Tibial artery (tissue), 4 donors: ENCODE data around the gene KRTAP19-7.

Experiments used
- DNase-seq, 2 donors: peaks; one replicate each; pipeline ENCODE4 v3.0.0-alpha.2; 2019
- H3K27ac ChIP-seq, 2 donors: fragments of 200-600 bp; sonication (generic) in 1 of 2; 1 replicate in 1 of 2; 2 replicates in 1 of 2; pipeline ENCODE4 v1.5.1; 2018 to 2019; ENCODE audit warnings: mild to moderate bottlenecking in 1 of 2
- H3K27me3 ChIP-seq, 2 donors: fragments of 200-600 bp; sonication (generic) in 1 of 2; one replicate each; pipeline versions ENCODE4 v1.5.1 to v1.6.0; 2016 to 2019
- H3K36me3 ChIP-seq, 3 donors: fragments of 200-600 bp; sonication (generic) in 2 of 3; one replicate each; pipeline ENCODE4 v1.5.1; 2016 to 2019; ENCODE audit warnings: mild to moderate bottlenecking in 2 of 3
- H3K4me1 ChIP-seq, 4 donors: fragments of 200-600 bp; sonication (generic) in 2 of 4; 1 replicate in 3 of 4; 2 replicates in 1 of 4; pipeline ENCODE4 v1.5.1; 2016 to 2019
- H3K4me3 ChIP-seq, 2 donors: fragments of 200-600 bp; sonication (generic) in 1 of 2; 1 replicate in 1 of 2; 2 replicates in 1 of 2; pipeline ENCODE4 v1.5.1; 2018 to 2019; ENCODE audit warnings: mild to moderate bottlenecking in 2 of 2
- H3K9me3 ChIP-seq, 3 donors: fragments of 200-600 bp; sonication (generic) in 1 of 3; one replicate each; pipeline ENCODE4 v1.5.1; 2016 to 2019
- CTCF ChIP-seq, 2 experiments: fragments of 200-600 bp in 1 of 2; fragments of 450-650 bp in 1 of 2; IDR thresholded peaks; one replicate each; pipeline ENCODE4 v1.5.1; 2017 to 2019; ENCODE audit warnings: antibody characterized with exemption in 2 of 2, mild to moderate bottlenecking in 1 of 2, moderate library complexity in 1 of 2
- intact Hi-C: fragments of 100-400 bp; cut with DNase I; formaldehyde crosslinking; loops from one replicate; pipeline ENCODE4 v1.15.0; 2023; ENCODE audit warnings: low total_unique reads

The KRTAP19-7 gene

GRCh38 chr21:30563630-30564029, 2.5 kb upstream of the KRTAP19-7 start:
- H3K36me3 ChIP-seq = no peaks in the 10 kb centered on the region
- no peak overlapping the region for H3K4me3 ChIP-seq
- H3K4me1 ChIP-seq = no peaks in the 10 kb centered on the region
- no peak overlapping the region for H3K27ac ChIP-seq
- intact Hi-C loops = no loop called here
- no peaks in the 10 kb centered on the region for H3K27me3 ChIP-seq
- no peak for DNase-seq
- no peaks in the 10 kb centered on the region for H3K9me3 ChIP-seq
- no peak for TF ChIP-seq CTCF (IDR thresholded peaks at IDR 0.05)

- H3K4me3 ChIP-seq = no peak overlapping the region
- H3K36me3 ChIP-seq = no peaks in the 10 kb centered on the region
- no peak for DNase-seq
- no peaks in the 10 kb centered on the region for H3K4me1 ChIP-seq
- no peak for TF ChIP-seq CTCF (IDR thresholded peaks at IDR 0.05)
- no peaks in the 10 kb centered on the region for H3K9me3 ChIP-seq
- H3K27ac ChIP-seq = no peak overlapping the region
- intact Hi-C loops = no loop called here
- H3K27me3 ChIP-seq = no peaks in the 10 kb centered on the region
These were observed 2.0 kb upstream of the KRTAP19-7 start for GRCh38 chr21:30563072-30563471.

GRCh38 chr21:30561957-30562356, 843 bp upstream of the KRTAP19-7 start:
- H3K9me3 ChIP-seq = no peaks in the 10 kb centered on the region
- intact Hi-C loops = no loop called here
- H3K27me3 ChIP-seq = no peaks in the 10 kb centered on the region
- no peaks in the 10 kb centered on the region for H3K4me1 ChIP-seq
- H3K4me3 ChIP-seq = no peak overlapping the region
- no peak overlapping the region for H3K27ac ChIP-seq
- TF ChIP-seq CTCF (IDR thresholded peaks at IDR 0.05) = no peak
- DNase-seq = no peak
- no peaks in the 10 kb centered on the region for H3K36me3 ChIP-seq

- no peak overlapping the region for H3K27ac ChIP-seq
- no peak for DNase-seq
- H3K27me3 ChIP-seq = no peaks in the 10 kb centered on the region
- no peaks in the 10 kb centered on the region for H3K36me3 ChIP-seq
- no peaks in the 10 kb centered on the region for H3K4me1 ChIP-seq
- no peak overlapping the region for H3K4me3 ChIP-seq
- TF ChIP-seq CTCF (IDR thresholded peaks at IDR 0.05) = no peak
- no peaks in the 10 kb centered on the region for H3K9me3 ChIP-seq
- intact Hi-C loops = no loop called here
These were observed 6.0 kb downstream of the KRTAP19-7 start for GRCh38 chr21:30555095-30555494.

- no peaks in the 10 kb centered on the region for H3K36me3 ChIP-seq
- no peak overlapping the region for H3K4me3 ChIP-seq
- no peaks in the 10 kb centered on the region for H3K4me1 ChIP-seq
- no peaks in the 10 kb centered on the region for H3K27me3 ChIP-seq
- no peak for DNase-seq
- no peak for TF ChIP-seq CTCF (IDR thresholded peaks at IDR 0.05)
- H3K9me3 ChIP-seq = no peaks in the 10 kb centered on the region
- no peak overlapping the region for H3K27ac ChIP-seq
- intact Hi-C loops = no loop called here
These were observed 8.3 kb downstream of the KRTAP19-7 start for GRCh38 chr21:30552782-30553181.

GRCh38 chr21:30541764-30542163, 19.4 kb downstream of the KRTAP19-7 start, which contains the start of gene KRTAP19-6:
TSS of gene KRTAP19-6 (minus strand) at chr21:30541864. CDS start at chr21:30541833, 31 bp downstream.
- Histone ChIP-seq H3K4me3 (no peak within 1 kb of the TSS), H3K36me3 (no peaks in the 10 kb centered on the region), H3K9me3 (no peaks in the 10 kb centered on the region), H3K4me1 (no peaks in the 10 kb centered on the region), H3K27ac (no peak within 1 kb of the TSS), H3K27me3 (no peaks in the 10 kb centered on the region)
- intact Hi-C loops = no loop called here
- DNase-seq = no peak
- TF ChIP-seq CTCF (IDR thresholded peaks at IDR 0.05) = no peak
